Renal cortex interstitium (tissue), 11 donors: ENCODE data around the gene AGAP1. TPM values are rescaled to one million over a fixed set of nuclear protein-coding genes. Genes with fewer than 3 reads are reported as not detected.
A peak's percentile ranks its signal among the peaks of the same experiment; 100 is the strongest.

Experiments used
- DNase-seq, 11 donors: peaks; one replicate each; pipeline ENCODE4 v3.0.0-alpha.2; 2013; ENCODE audit warnings: low read depth in 9 of 11, low spot score in 4 of 11; ENCODE audit errors: extremely low read depth in 1 of 11
- polyA plus RNA-seq, 3 donors: library from polyadenylated mRNA; unstranded; fragments of 120-200 nt; gene quantifications; one replicate each; pipeline ENCODE4 v1.2.1, GENCODE V29; 2013; ENCODE audit not compliant: insufficient read length in 3 of 3

The AGAP1 gene
- polyA plus RNA-seq, 3 donors = 19.1 to 22.8 (median 22.0) TPM

GRCh38 chr2:235811446-235812184 lies 317.8 kb downstream of the AGAP1 start:
- DNase-seq = no peak

- DNase-seq = no peak
Observed at GRCh38 chr2:235812185-235812665, 318.4 kb downstream of the AGAP1 start.

- DNase-seq = no peak
Observed at GRCh38 chr2:235813398-235813797, 319.6 kb downstream of the AGAP1 start.

GRCh38 chr2:235820571-235820970 lies 326.7 kb downstream of the AGAP1 start:
- no peak for DNase-seq

GRCh38 chr2:235824331-235824730 lies 330.5 kb downstream of the AGAP1 start:
- DNase-seq = no peak

GRCh38 chr2:235825946-235826345 lies 332.1 kb downstream of the AGAP1 start:
- DNase-seq = no peak

- peak in 2 of 11 donors; percentile 14 to 20 for DNase-seq
Observed at GRCh38 chr2:235826826-235827225, 333.0 kb downstream of the AGAP1 start.

GRCh38 chr2:235827585-235827992 lies 333.7 kb downstream of the AGAP1 start:
- DNase-seq = peak in 3 of 11 donors; percentile 21 to 52 (median 42)

- no peak for DNase-seq
Observed at GRCh38 chr2:235829726-235830125, 335.9 kb downstream of the AGAP1 start.

GRCh38 chr2:235831755-235832154 lies 337.9 kb downstream of the AGAP1 start:
- DNase-seq = no peak

GRCh38 chr2:235832941-235833340 lies 339.1 kb downstream of the AGAP1 start:
- DNase-seq = no peak

GRCh38 chr2:235833971-235834620 lies 340.3 kb downstream of the AGAP1 start:
- no peak for DNase-seq

- DNase-seq = no peak
Observed at GRCh38 chr2:235834781-235835180, 340.9 kb downstream of the AGAP1 start.

- DNase-seq = no peak
Observed at GRCh38 chr2:235835810-235836209, 342.0 kb downstream of the AGAP1 start.

- peak; percentile 25 to 66 (median 47) for DNase-seq
Observed at GRCh38 chr2:235836491-235836911, 342.7 kb downstream of the AGAP1 start.

- no peak for DNase-seq
Observed at GRCh38 chr2:235839226-235839625, 345.4 kb downstream of the AGAP1 start.

GRCh38 chr2:235839974-235840373 lies 346.1 kb downstream of the AGAP1 start:
- DNase-seq = no peak

GRCh38 chr2:235841863-235842262 lies 348.0 kb downstream of the AGAP1 start:
- DNase-seq = no peak

GRCh38 chr2:235842941-235843340 lies 349.1 kb downstream of the AGAP1 start:
- no peak for DNase-seq

GRCh38 chr2:235843591-235844395 lies 349.9 kb downstream of the AGAP1 start:
- DNase-seq = no peak
